Activated T-cell treated with anti-CD3 and anti-CD28 coated beads for 1 hour (primary cell): ENCODE results near the gene CD37.
"Not testable (repeated sequence)": the region's sequence is repeated elsewhere in the genome, so short reads cannot be mapped to it uniquely, and the experiment has no call there.

ENCODE experiments used
- DNase-seq: peaks from one replicate; pipeline ENCODE4 v3.0.0-alpha.2; 2020; ENCODE audit warnings: low read depth

Gene CD37

DNA sequence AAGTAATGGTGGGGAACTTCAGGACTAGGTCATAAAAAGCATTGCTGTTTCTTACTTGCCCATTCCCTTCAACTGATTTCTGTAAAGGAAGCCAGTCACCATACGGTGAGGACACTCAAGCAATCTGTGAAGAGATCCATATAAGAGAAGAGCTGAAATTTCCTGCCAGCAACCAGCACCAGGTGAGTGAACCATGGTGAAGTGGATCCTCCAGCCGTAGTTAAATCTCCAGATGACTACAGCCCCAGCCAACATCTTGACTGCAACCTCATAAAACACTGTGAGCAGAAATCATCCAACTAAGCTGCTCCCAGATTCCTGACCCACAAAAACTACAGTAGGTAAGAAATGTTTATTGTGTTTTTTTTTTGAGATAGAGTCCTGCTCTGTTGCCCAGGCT lies 6.5 kb upstream of the CD37 start:
- no peak for DNase-seq

DNA sequence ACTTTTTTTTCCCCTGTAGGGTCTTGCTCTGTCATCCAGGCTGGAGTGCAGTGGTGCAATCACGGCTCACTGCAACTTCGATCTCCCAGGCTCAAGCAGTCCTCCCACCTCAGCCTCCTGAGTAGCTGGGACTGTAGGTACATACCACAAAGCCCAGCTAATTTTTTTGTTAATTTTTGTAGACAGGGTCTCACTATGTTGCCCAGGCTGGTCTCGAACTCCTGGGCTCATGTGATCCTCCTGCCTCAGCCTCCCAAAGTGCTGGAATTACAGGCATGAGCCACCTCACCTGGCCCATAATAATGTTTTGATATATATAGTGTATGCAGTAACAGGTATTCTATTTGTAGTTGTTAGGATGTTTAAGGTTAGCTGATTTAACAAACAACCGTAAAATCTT lies 4.0 kb upstream of the CD37 start:
- DNase-seq: not testable (repeated sequence)

GRCh38 chr19:49331616-49332055 lies 3.6 kb upstream of the CD37 start:
- DNase-seq: no peak

GRCh38 chr19:49332691-49333417 lies 2.4 kb upstream of the CD37 start:
- not testable (repeated sequence) for DNase-seq

DNA sequence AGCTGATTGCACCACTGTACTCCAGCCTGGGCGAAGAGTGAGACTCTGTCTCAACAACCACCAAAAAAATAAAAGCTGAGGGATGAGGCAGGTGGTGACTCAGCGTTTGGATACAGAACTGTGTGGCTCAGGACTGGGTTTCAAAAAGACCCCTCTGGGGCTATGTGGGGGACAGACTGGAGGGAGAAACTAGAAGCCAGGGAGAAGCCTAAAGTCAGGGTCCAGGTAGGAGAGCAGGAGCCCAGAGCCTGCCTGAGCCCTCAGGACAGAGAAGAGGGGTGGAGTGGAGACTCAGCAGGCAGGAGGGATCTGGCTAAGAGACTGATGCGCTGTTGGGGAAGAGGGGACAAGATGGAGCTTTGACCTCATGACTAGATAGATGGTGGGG lies 1.8 kb upstream of the CD37 start:
- no peak for DNase-seq

- DNase-seq: peak; percentile 58
Observed at GRCh38 chr19:49333811-49334288, 1.4 kb upstream of the CD37 start.

DNA sequence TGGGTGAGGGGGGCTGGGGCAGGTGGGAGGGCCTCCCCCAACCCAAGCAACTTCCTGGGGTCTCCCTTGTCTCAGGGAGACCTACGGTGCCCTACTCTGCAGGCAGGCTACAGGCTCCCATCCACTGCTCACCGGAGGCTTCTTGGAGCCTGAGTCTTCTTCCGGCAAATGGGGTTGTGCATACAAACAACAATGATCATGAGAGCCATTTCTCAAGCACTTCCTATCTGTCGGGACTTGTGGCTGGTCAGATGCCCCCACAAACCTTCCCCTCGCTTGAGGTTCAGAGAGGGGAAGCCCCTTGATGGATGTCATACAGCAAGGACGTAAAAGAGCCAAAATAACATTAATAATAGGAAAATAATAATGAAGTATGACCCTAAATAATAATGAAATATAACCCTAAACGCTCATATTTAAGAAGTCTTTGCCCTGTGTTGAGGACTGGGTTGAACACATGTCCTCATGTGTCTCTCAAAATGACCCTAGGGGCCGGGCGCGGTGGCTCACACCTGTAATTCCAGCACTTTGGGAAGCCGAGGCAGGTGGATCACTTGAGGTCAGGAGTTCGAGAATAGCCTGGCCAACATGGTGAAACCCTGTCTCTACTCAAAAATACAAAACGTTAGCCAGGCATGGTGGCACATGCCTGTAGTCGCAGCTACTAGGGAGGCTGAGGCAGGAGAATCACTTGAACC lies 727 bp downstream of the CD37 start:
- DNase-seq: no peak

DNA sequence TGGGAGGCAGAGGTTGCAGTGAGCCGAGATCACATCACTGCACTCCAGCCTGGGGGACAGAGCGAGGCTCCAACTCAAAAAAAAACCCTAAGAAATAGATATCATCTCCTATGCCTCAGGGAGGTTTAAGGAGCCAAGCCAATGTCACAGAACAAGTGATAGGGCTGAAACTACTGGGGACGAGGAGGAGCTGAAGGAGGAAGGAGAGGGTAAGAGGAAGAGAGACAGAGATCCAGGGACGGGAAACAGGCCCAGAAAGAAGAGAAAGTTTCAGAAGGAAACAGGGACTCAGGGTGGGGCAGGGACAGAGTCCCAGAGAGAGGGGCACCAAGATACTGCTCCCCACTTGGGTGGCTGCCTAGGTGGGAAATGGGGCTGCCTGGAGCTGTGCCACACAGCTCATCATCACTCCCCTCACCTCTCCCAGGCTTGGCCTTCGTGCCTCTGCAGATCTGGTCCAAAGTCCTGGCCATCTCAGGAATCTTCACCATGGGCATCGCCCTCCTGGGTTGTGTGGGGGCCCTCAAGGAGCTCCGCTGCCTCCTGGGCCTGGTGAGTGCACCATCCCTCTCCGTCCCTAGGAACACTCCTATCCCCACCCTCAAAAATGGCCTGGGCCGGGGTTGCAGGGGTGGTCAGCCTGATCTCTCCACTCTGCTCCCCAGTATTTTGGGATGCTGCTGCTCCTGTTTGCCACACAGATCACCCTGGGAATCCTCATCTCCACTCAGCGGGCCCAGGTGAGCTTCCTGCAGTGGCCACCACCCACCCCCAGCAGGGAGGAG lies 1.5 kb downstream of the CD37 start:
- no peak for DNase-seq

GRCh38 chr19:49337267-49338022 lies 2.2 kb downstream of the CD37 start:
- no peak for DNase-seq

DNA sequence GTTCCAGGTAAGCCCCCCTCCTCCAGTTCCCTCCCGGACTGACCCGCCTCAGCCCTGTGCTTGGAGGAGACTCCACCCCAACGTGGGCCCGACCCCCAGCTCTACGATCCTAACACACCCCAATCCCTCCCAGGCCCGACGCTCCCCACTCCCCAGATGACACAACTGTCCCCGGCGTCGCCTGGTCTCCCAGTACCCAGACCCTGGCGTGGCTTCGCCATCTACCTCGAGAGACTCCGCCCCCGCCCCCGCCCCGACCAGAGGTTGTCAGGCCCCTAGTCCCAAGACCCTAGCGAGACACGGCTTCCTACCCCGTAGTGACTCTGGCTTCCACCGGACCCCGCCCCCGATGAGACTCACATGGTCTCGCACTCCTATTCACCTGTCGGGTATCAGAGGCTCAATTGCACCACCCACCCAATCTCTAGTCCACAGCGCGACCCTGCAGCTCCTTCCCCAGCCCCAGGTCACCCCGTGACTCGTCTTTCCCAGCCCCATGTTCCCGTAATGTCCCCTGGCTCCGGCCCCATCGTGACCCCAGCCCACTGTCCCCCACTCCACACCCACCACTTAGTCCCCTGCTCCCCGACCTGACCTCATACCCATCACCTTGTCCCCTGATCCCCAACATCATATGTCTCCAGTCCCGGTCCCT lies 2.9 kb downstream of the CD37 start:
- DNase-seq: no peak

DNA sequence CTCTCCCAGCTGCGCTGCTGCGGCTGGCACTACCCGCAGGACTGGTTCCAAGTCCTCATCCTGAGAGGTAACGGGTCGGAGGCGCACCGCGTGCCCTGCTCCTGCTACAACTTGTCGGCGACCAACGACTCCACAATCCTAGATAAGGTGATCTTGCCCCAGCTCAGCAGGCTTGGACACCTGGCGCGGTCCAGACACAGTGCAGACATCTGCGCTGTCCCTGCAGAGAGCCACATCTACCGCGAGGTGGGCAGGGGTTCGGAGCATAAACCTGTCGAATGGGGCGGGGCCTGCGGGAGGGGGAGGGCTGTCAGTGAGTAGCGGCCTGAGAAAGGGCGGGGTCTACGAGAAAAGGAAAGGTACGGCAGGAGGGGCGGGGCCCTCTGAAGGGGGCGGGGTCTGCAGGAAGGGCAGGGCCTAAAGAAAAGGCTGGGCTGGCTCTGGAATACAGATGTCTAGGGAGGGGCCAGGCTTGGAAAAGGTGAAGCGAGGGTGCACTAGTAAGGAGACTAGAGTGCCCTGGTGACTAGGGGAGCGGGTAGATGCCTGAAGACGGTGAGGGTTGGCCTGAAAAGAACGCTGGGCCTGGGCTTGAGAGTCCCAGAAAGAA lies 3.6 kb downstream of the CD37 start:
- no peak for DNase-seq

DNA sequence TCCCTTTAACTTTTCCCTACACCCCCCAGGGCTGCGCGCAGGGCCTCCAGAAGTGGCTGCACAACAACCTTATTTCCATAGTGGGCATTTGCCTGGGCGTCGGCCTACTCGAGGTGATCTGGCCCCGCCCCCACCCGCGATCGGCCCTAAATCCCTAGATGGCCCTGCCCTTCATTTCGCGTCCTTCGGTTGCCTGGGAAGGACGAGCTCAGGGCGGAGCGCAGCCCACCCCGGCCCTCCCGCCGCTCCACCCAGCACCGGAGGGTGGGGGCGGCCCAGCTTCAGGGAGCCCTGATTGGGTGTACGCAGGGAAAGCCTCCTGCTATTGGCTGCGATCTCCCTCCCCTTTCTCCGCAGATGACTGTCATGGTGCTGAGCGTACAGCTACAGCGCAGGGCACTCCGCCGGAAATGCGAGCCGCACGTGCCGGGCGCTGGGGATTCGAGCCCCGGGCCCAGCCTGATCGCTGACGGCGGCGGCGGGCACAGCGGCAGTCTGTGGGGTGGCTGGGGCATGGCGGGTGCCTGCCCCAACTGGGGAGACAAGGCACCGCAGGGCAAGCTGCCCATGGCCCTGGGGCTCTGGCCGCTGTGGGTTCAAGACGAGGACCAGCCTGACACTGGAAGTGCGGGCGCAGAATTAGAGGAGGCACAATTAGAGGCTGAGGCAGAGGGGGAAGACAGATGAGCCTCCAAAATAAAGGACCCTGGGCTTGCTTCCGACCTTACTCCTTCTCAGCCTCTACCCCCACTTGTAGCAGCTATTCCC lies 4.3 kb downstream of the CD37 start:
- DNase-seq: no peak

DNA sequence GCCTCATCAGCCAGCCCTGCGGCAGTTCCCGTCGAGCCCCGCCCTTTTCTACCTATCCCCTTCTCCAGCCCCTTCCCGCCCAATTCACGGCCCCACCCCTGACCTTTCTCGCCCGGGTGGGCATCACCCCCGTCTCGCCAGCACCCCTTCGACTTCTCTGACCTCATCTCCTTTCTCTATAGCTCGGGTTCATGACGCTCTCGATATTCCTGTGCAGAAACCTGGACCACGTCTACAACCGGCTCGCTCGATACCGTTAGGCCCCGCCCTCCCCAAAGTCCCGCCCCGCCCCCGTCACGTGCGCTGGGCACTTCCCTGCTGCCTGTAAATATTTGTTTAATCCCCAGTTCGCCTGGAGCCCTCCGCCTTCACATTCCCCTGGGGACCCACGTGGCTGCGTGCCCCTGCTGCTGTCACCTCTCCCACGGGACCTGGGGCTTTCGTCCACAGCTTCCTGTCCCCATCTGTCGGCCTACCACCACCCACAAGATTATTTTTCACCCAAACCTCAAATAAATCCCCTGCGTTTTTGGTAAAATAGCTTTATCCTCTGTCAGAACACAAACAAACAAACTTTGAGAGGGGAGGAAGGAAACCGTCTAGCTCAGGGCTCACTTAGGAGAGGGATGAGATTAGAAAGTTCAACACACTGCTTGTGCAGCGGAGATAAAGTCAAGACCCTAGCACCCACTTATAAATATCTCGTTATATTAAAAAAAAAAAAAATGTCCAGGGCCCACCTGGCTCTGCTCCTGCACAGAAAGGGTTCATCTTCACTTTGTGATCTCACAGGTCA lies 5.1 kb downstream of the CD37 start:
- DNase-seq: no peak

DNA sequence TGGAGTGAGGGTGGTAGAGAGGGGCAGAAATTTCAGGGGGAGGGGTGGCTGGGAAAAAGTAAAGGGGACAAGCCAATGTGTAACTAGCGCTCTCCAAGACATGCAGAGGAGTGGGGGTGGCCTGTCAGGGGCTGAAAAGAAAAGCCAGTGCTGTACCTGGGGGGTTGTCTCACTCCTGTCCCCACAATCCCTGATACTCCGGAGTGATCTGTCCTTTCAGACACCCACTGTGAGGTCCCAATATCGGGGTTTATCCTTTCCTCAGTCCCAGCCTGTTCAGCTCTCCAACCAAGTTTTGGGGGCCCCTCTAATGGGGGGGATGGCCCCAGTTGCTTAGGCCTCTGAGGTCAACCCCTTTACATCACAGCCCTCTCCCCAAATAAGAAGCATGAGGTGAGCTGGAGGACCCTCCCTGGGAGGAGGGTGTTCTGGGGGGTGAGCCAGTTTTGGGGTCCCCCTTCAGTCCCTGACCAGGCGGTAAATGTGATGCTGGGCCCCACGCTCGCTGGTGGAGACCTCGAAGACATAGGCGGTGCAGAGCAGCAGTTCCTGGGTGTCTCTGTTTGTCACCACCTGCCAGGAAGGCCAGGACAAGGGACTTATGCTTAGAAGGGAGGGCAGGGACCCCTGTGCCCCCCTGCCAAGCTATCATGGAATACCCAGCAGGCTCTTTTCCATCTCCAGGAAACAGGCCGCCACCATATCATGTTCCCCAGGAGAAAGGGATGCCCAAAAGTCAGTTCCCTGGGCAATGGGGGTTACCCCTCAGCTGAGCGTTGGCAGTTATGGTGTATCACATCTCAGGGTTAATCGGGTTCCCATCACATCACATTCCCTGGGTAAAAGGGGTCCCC lies 5.9 kb downstream of the CD37 start:
- DNase-seq: no peak

DNA sequence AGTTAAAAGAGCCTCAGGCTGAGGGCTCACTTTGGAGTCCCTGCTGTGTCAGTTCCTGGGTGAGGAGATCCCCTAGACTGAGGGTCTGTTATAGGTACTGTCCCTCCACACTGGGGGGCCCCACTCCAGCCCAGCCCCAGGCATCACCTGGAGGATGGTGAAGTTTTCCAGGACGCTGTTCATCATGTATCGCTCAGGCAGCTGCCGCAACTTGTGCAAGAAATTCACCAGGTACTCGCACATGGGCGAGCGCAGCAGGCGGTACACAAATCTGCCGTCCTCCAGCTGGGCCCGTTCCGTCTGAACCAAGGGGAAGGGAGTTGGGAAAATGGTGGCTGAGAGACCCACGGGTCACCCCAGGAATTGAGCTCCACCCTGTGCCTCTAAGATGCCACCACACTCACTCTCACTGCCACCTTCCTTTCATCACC lies 7.1 kb downstream of the CD37 start:
- no peak for DNase-seq

DNA sequence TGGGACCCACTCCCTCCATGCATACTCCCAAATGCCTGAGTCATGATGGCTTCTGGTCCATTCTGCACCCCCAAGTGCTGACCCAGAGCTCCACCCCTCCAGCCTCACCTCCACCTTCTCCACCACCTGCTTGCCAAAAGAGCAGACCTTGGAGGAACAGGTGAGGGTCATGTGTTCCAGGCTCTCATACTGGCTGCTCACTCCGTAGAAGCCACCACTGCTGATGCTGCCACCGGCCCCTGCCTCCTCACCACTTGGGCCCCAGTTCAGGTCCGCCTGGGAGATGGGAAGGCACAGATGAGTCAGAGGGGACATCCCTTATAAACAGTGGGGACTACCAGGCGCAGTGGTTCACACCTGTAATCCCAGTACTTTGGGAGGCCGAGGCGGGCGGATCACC lies 7.9 kb downstream of the CD37 start:
- no peak for DNase-seq

GRCh38 chr19:49344505-49345423 lies 9.6 kb downstream of the CD37 start:
- no peak for DNase-seq
